Stomach smooth muscle (tissue), 2 donors: ENCODE data around the gene CNTROB.
A peak's percentile ranks its signal among the peaks of the same experiment; 100 is the strongest.
"Not testable (repeated sequence)": the region's sequence is repeated elsewhere in the genome, so short reads cannot be mapped to it uniquely, and the experiment has no call there.

Experiments
- H3K27ac ChIP-seq: one replicate; pipeline ENCODE4 v1.7.0; 2013; ENCODE audit warnings: mild to moderate bottlenecking, low read length, inconsistent platforms
- H3K27me3 ChIP-seq, 2 donors: one replicate each; pipeline ENCODE4 v1.7.0; 2013; ENCODE audit warnings: low read length in 2 of 2; ENCODE audit not compliant: insufficient read depth in 2 of 2, control insufficient read depth in 1 of 2
- H3K36me3 ChIP-seq, 2 donors: one replicate each; pipeline ENCODE4 v1.7.0; 2013; ENCODE audit warnings: low read length in 2 of 2; ENCODE audit not compliant: control insufficient read depth in 2 of 2, insufficient read depth in 2 of 2
- H3K4me1 ChIP-seq: one replicate; pipeline ENCODE4 v1.7.0; 2013; ENCODE audit warnings: low read length; ENCODE audit not compliant: control insufficient read depth, insufficient read depth
- H3K4me3 ChIP-seq, 2 donors: one replicate each; pipeline ENCODE4 v1.7.0; 2013; ENCODE audit warnings: low read length in 2 of 2
- H3K9ac ChIP-seq, 2 donors: one replicate each; pipeline ENCODE4 v1.7.0; 2013; ENCODE audit warnings: low read length in 2 of 2, mild to moderate bottlenecking in 1 of 2
- H3K9me3 ChIP-seq, 2 donors: one replicate each; pipeline ENCODE4 v1.7.0; 2013; ENCODE audit warnings: low read length in 2 of 2; ENCODE audit not compliant: control insufficient read depth in 2 of 2
- donor health status: healthy.
- donor health status: Pancreatic carcinoma.

CNTROB gene

GRCh38 chr17:7946441-7946840 lies 14.4 kb downstream of the CNTROB start:
- H3K36me3 ChIP-seq = peaks cover 48% of the 10 kb centered on the region in 2 donors

GRCh38 chr17:7947651-7948050 lies 15.6 kb downstream of the CNTROB start:
- Histone ChIP-seq H3K27me3 (no peaks in the 10 kb centered on the region), H3K4me1 (peaks cover 4% of the 10 kb centered on the region), H3K9ac (no peak overlapping the region), H3K4me3 (no peak overlapping the region), H3K9me3 (no peaks in the 10 kb centered on the region), H3K27ac (no peak overlapping the region), H3K36me3 (peaks cover 43 to 48% of the 10 kb centered on the region in 2 donors)

More at GRCh38 chr17:7946441-7946840, 14.4 kb downstream of the CNTROB start:
- Histone ChIP-seq H3K9me3 (no peaks in the 10 kb centered on the region), H3K27me3 (no peaks in the 10 kb centered on the region), H3K4me1 (peaks cover under 1% of the 10 kb centered on the region), H3K27ac (no peak overlapping the region), H3K4me3 (no peak overlapping the region), H3K9ac (no peak overlapping the region)

GRCh38 chr17:7950578-7950977 lies 18.6 kb downstream of the CNTROB start:
- H3K4me3 ChIP-seq = no peak overlapping the region
- H3K9ac ChIP-seq = no peak overlapping the region
- no peaks in the 10 kb centered on the region for H3K9me3 ChIP-seq
- H3K27ac ChIP-seq = no peak overlapping the region
- H3K27me3 ChIP-seq = no peaks in the 10 kb centered on the region
- peaks cover 10% of the 10 kb centered on the region for H3K4me1 ChIP-seq
- peaks cover 22 to 30% of the 10 kb centered on the region in 2 donors for H3K36me3 ChIP-seq

GRCh38 chr17:7951143-7951792 lies 19.3 kb downstream of the CNTROB start:
- peak overlapping the region in 1 of 2 donors; percentile 9 for H3K4me3 ChIP-seq

GRCh38 chr17:7953266-7953665 lies 21.3 kb downstream of the CNTROB start:
- H3K36me3 ChIP-seq, H3K4me3 ChIP-seq, H3K9me3 ChIP-seq, H3K9ac ChIP-seq, H3K27me3 ChIP-seq, H3K27ac ChIP-seq: not testable (repeated sequence)
- peaks cover 20% of the 10 kb centered on the region for H3K4me1 ChIP-seq

More at GRCh38 chr17:7951143-7951792, 19.3 kb downstream of the CNTROB start:
- Histone ChIP-seq H3K9ac (peak overlapping the region in 1 of 2 donors; percentile 50), H3K4me1 (peaks cover 16% of the 10 kb centered on the region), H3K36me3 (peaks cover 15 to 23% of the 10 kb centered on the region in 2 donors), H3K27ac (peak overlapping the region; percentile 76), H3K9me3 (no peaks in the 10 kb centered on the region), H3K27me3 (no peaks in the 10 kb centered on the region)

- H3K27ac ChIP-seq = peak overlapping the region; percentile 46
- H3K9ac ChIP-seq = peak overlapping the region in 1 of 2 donors; percentile 16
- peaks cover 20% of the 10 kb centered on the region for H3K4me1 ChIP-seq
Observed at GRCh38 chr17:7955414-7956227, 23.6 kb downstream of the CNTROB start.

GRCh38 chr17:7956228-7956965 lies 24.4 kb downstream of the CNTROB start:
- Histone ChIP-seq H3K9ac (peak overlapping the region in 1 of 2 donors; percentile 42), H3K4me1 (peaks cover 20% of the 10 kb centered on the region), H3K27ac (peak overlapping the region; percentile 46), H3K27me3 (no peaks in the 10 kb centered on the region), H3K4me3 (no peak overlapping the region), H3K36me3 (no peaks in the 10 kb centered on the region), H3K9me3 (no peaks in the 10 kb centered on the region)

More at GRCh38 chr17:7955414-7956227, 23.6 kb downstream of the CNTROB start:
- no peak overlapping the region for H3K4me3 ChIP-seq
- no peaks in the 10 kb centered on the region for H3K9me3 ChIP-seq
- no peaks in the 10 kb centered on the region for H3K36me3 ChIP-seq
- no peaks in the 10 kb centered on the region for H3K27me3 ChIP-seq

- Histone ChIP-seq H3K4me3 (no peak overlapping the region), H3K9ac (no peak overlapping the region), H3K36me3 (no peaks in the 10 kb centered on the region), H3K27ac (no peak overlapping the region), H3K27me3 (no peaks in the 10 kb centered on the region), H3K4me1 (peaks cover 16% of the 10 kb centered on the region), H3K9me3 (no peaks in the 10 kb centered on the region)
Observed at GRCh38 chr17:7959503-7960253, 27.7 kb downstream of the CNTROB start.

- Histone ChIP-seq H3K27ac (no peak overlapping the region), H3K4me3 (no peak overlapping the region), H3K36me3 (no peaks in the 10 kb centered on the region), H3K9ac (no peak overlapping the region), H3K9me3 (no peaks in the 10 kb centered on the region), H3K27me3 (no peaks in the 10 kb centered on the region), H3K4me1 (peaks cover 2% of the 10 kb centered on the region)
Observed at GRCh38 chr17:7961421-7961820, 29.4 kb downstream of the CNTROB start.

GRCh38 chr17:7967751-7968150 lies 35.7 kb downstream of the CNTROB start:
- H3K27me3 ChIP-seq = peaks cover 0 to 2% of the 10 kb centered on the region in 2 donors

More at GRCh38 chr17:7967751-7968150, 35.7 kb downstream of the CNTROB start:
- H3K9me3 ChIP-seq = no peaks in the 10 kb centered on the region
- H3K9ac ChIP-seq = no peak overlapping the region
- no peak overlapping the region for H3K4me3 ChIP-seq
- H3K27ac ChIP-seq = no peak overlapping the region
- H3K36me3 ChIP-seq = no peaks in the 10 kb centered on the region
- H3K4me1 ChIP-seq = no peaks in the 10 kb centered on the region
